ENCODE results near the gene IGFN1.

DNA sequence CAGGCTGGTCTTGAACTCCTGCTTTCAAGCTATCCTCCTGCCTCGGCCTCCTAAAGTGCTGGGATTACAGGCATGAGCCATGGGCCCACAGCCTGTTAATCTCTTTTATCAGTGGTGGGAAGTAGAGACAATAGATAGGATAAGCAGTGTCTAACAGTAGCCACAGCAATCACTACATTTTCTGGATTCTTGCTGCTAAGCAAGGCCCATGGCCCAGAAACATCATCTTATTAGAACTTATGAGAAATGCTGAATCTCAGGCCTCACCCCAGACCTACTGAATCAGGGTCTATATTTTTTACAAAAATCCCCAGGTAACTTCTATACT is 29.7 kb downstream of the IGFN1 start:
- TF ChIP-seq NFRKB (IDR thresholded peaks at IDR 0.05) = no peak
- no peak for TF ChIP-seq ARNT (IDR thresholded peaks at IDR 0.05)
- TF ChIP-seq FOXM1 (IDR thresholded peaks at IDR 0.05; ENCODE audit: borderline replicate concordance) = no peak
- no peak for TF ChIP-seq SUZ12 (IDR thresholded peaks at IDR 0.05)
- TF ChIP-seq SP1 (IDR thresholded peaks at IDR 0.05) = no peak
- no peak for TF ChIP-seq CTBP1 (IDR thresholded peaks at IDR 0.05; ENCODE audit: borderline replicate concordance)
- no peak for TF ChIP-seq L3MBTL2 (conservative IDR thresholded peaks at IDR 0.05)
- no peak for TF ChIP-seq BHLHE40 (IDR thresholded peaks at IDR 0.05; ENCODE audit: borderline replicate concordance)
- TF ChIP-seq, protein P1, sequence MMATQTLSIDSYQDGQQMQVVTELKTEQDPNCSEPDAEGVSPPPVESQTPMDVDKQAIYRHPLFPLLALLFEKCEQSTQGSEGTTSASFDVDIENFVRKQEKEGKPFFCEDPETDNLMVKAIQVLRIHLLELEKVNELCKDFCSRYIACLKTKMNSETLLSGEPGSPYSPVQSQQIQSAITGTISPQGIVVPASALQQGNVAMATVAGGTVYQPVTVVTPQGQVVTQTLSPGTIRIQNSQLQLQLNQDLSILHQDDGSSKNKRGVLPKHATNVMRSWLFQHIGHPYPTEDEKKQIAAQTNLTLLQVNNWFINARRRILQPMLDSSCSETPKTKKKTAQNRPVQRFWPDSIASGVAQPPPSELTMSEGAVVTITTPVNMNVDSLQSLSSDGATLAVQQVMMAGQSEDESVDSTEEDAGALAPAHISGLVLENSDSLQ (IDR thresholded peaks at IDR 0.05) = no peak
- no peak for TF ChIP-seq HDGF (IDR thresholded peaks at IDR 0.05; ENCODE audit: borderline replicate concordance)
- no peak for TF ChIP-seq ELF4 (IDR thresholded peaks at IDR 0.05)
- TF ChIP-seq TARDBP (IDR thresholded peaks at IDR 0.05) = no peak

All from HEK293T (cell line).